Effector memory CD4-positive, alpha-beta T cell (primary cell): ENCODE measurements around the gene FGGY.

Source experiments
- DNase-seq, 3 donors: peaks; one replicate each; pipeline ENCODE4 v3.0.0-alpha.2; 2020
- H3K27ac ChIP-seq: 2 replicates; pipeline ENCODE4 v1.7.0; 2013; ENCODE audit warnings: mild to moderate bottlenecking, low read length, moderate library complexity; ENCODE audit not compliant: insufficient read depth, poor library complexity, severe bottlenecking
- H3K27me3 ChIP-seq: replicated peaks from 2 replicates; pipeline ENCODE4 v1.7.0; 2013; ENCODE audit warnings: mild to moderate bottlenecking, low read length; ENCODE audit not compliant: insufficient read depth, control insufficient read depth, poor library complexity, severe bottlenecking
- H3K36me3 ChIP-seq: 2 replicates; pipeline ENCODE4 v1.7.0; 2013; ENCODE audit warnings: mild to moderate bottlenecking, low read length, moderate library complexity; ENCODE audit not compliant: control insufficient read depth, insufficient read depth
- H3K4me1 ChIP-seq: 2 replicates; pipeline ENCODE4 v1.7.0; 2013; ENCODE audit warnings: low read length, mild to moderate bottlenecking; ENCODE audit not compliant: control insufficient read depth, insufficient read depth, poor library complexity, severe bottlenecking
- H3K4me3 ChIP-seq: 2 replicates; pipeline ENCODE4 v1.7.0; 2013; ENCODE audit warnings: low read length, low read depth, mild to moderate bottlenecking; ENCODE audit not compliant: insufficient read depth, poor library complexity, severe bottlenecking
- H3K9me3 ChIP-seq: 2 replicates; pipeline ENCODE4 v1.7.0; 2013; ENCODE audit warnings: mild to moderate bottlenecking, low read length, moderate library complexity; ENCODE audit not compliant: control insufficient read depth

Gene FGGY

GRCh38 chr1:59391212-59392179 lies 94.6 kb downstream of the FGGY start:
- no peak overlapping the region for H3K4me3 ChIP-seq
- no peaks in the 10 kb centered on the region for H3K27me3 ChIP-seq
- no peak for DNase-seq
- no peaks in the 10 kb centered on the region for H3K4me1 ChIP-seq
- no peaks in the 10 kb centered on the region for H3K9me3 ChIP-seq
- H3K36me3 ChIP-seq = no peaks in the 10 kb centered on the region
- no peak overlapping the region for H3K27ac ChIP-seq

- Histone ChIP-seq H3K4me3 (no peak overlapping the region), H3K36me3 (no peaks in the 10 kb centered on the region), H3K9me3 (no peaks in the 10 kb centered on the region), H3K27me3 (no peaks in the 10 kb centered on the region), H3K27ac (no peak overlapping the region), H3K4me1 (no peaks in the 10 kb centered on the region)
- no peak for DNase-seq
Observed at GRCh38 chr1:59393211-59394180, 96.6 kb downstream of the FGGY start.

- no peaks in the 10 kb centered on the region for H3K4me1 ChIP-seq
- H3K27me3 ChIP-seq = no peaks in the 10 kb centered on the region
- DNase-seq = no peak
- no peak overlapping the region for H3K27ac ChIP-seq
- H3K9me3 ChIP-seq = no peaks in the 10 kb centered on the region
- H3K36me3 ChIP-seq = no peaks in the 10 kb centered on the region
- H3K4me3 ChIP-seq = no peak overlapping the region
Observed at GRCh38 chr1:59394706-59395425, 98.0 kb downstream of the FGGY start.

- no peaks in the 10 kb centered on the region for H3K27me3 ChIP-seq
- H3K4me1 ChIP-seq = no peaks in the 10 kb centered on the region
- H3K36me3 ChIP-seq = no peaks in the 10 kb centered on the region
- no peak overlapping the region for H3K4me3 ChIP-seq
- H3K9me3 ChIP-seq = no peaks in the 10 kb centered on the region
- DNase-seq = no peak
- H3K27ac ChIP-seq = no peak overlapping the region
Observed at GRCh38 chr1:59396387-59396786, 99.5 kb downstream of the FGGY start.

- Histone ChIP-seq H3K36me3 (no peaks in the 10 kb centered on the region), H3K27ac (no peak overlapping the region), H3K4me3 (no peak overlapping the region), H3K27me3 (no peaks in the 10 kb centered on the region), H3K9me3 (no peaks in the 10 kb centered on the region), H3K4me1 (no peaks in the 10 kb centered on the region)
- DNase-seq = no peak
Observed at GRCh38 chr1:59397139-59397858, 100.4 kb downstream of the FGGY start.

- H3K27me3 ChIP-seq = no peaks in the 10 kb centered on the region
- H3K36me3 ChIP-seq = no peaks in the 10 kb centered on the region
- no peak for DNase-seq
- no peaks in the 10 kb centered on the region for H3K9me3 ChIP-seq
- no peak overlapping the region for H3K27ac ChIP-seq
- H3K4me1 ChIP-seq = no peaks in the 10 kb centered on the region
- no peak overlapping the region for H3K4me3 ChIP-seq
Observed at GRCh38 chr1:59399642-59400041, 102.7 kb downstream of the FGGY start.

- Histone ChIP-seq H3K4me3 (no peak overlapping the region), H3K27ac (no peak overlapping the region), H3K36me3 (no peaks in the 10 kb centered on the region), H3K4me1 (no peaks in the 10 kb centered on the region), H3K27me3 (no peaks in the 10 kb centered on the region), H3K9me3 (no peaks in the 10 kb centered on the region)
- DNase-seq = no peak
Observed at GRCh38 chr1:59401581-59401980, 104.7 kb downstream of the FGGY start.

GRCh38 chr1:59404796-59405195 lies 107.9 kb downstream of the FGGY start:
- Histone ChIP-seq H3K9me3 (no peaks in the 10 kb centered on the region), H3K4me1 (no peaks in the 10 kb centered on the region), H3K27ac (no peak overlapping the region), H3K27me3 (no peaks in the 10 kb centered on the region), H3K36me3 (no peaks in the 10 kb centered on the region), H3K4me3 (no peak overlapping the region)
- no peak for DNase-seq

- H3K27me3 ChIP-seq = no peaks in the 10 kb centered on the region
- no peaks in the 10 kb centered on the region for H3K9me3 ChIP-seq
Observed at GRCh38 chr1:59406437-59407164, 109.7 kb downstream of the FGGY start.

More at GRCh38 chr1:59406437-59407164, 109.7 kb downstream of the FGGY start:
- Histone ChIP-seq H3K27ac (no peak overlapping the region), H3K4me3 (no peak overlapping the region), H3K36me3 (no peaks in the 10 kb centered on the region), H3K4me1 (no peaks in the 10 kb centered on the region)
- DNase-seq = no peak
